HG03442 (cell line): ENCODE data around the gene MTCL1.

Source experiments
- ATAC-seq: cut with Tn5 transposase; IDR thresholded peaks from one replicate; pipeline ENCODE4 v1.9.1; 2021; ENCODE audit warnings: mild to moderate bottlenecking, moderate library complexity; ENCODE audit not compliant: unreplicated experiment

MTCL1 gene

DNA sequence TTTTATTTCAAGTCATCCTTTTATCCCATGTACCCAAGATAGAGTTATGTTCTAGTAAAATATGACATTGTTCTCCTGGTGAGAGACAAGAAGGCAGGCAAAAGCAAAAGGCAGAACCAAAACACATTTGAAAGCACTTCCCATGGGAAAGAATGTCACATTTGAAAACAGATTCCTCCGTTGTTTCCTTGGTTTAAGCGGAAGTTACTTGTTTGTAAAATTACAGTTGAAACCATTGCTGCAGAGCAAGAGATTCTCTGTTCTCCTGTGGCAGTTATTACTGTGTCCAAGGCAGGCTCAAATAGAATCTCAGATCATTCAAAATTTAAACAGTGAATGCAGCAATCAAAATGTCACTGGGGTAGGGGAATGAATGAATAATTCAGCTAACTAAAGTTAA lies 149.6 kb downstream of the MTCL1 start:
- no peak for ATAC-seq

DNA sequence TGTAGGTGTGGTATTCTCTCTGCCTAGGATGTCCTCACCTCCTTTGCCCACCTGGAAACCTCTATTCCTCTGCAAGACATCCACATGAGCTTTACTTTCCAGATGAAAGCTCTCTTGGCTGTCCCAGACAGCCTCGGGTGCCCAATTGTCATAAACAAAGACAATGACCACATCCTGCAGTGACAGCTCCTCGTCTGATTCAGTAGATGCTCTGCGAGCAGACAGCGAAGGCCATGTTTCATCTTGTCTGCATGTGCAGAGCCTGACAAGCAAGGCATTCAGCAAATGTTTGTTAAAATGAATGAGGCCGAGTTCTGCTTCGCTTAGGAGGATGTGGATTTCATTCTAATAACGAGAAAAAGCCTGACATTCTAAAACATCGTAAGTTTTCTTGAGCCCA lies 150.9 kb downstream of the MTCL1 start:
- ATAC-seq = no peak

DNA sequence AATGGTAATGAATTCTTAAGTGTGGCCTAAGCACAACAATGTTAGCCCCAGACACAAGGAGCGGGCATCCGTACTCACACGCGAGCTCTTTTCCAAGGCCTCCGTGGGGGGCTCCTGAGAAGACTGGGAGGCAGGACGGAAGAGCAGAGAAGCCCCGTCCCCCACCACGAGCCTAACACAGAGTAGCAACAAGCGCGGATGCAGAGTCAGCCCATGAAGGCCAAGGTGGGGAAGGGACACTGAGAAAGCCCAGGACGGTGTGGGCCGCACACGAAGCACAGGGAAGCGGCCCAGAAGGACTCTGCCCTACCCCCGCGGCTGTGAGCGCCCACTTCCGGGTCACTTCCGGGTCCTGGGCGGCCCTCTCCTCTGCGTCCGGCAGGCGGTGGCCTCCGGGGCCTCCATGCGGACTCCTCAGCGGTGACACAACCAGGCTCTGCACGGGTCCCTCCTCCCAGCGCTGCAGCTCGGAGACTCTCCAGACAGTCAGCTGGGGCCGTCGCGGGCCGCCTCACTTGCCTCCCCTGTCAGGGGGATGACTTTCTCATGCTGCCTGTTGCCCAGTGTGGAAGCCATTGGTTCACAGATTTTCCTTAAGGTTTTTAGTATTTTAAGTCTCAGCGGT lies 151.5 kb downstream of the MTCL1 start:
- no peak for ATAC-seq

DNA sequence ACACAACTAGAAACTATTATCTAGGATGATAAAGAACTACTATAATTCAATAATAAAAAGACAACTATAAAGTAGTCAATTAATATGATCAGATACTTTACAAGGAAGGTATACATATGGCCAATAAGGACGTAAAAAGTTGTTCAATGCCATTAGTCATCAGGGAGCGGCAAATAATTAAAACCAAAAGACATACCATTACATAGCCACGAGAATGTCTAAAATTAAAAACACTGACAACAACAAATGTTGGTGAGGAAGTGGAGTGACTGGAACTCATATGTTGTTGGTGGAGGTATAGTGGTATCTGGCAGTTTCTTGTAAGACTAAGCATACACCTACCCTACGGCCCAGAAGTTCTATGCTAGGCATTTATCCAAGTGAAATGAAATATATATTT lies 152.4 kb downstream of the MTCL1 start:
- ATAC-seq = no peak

DNA sequence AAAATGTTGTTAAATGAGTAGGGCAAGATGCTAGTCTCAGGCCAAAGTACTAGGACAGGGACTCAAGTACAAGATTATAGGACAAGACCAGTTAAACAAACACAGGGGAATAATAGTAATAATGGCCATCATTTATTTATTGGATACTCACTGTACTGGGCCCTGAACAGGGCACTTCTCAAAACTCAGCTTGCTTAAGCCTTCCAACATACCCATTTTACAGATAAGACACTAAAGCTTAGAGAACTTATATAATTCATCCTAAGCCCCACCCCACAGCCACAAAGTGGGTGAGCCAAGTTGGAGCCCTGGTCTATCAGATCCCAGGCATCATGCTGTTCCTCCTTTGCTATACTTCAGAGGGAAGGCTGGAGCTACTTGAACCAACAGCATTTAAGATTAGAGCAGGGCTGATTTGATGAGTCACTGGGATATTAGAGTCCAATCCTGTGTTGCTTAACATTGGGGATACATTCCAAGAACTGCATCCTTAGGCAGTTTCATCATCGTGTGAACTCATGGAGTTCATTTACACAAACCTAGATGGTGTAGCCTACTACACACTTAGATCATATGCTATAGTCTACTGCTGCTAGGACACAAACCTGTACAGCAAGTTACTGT lies 153.6 kb downstream of the MTCL1 start:
- no peak for ATAC-seq

DNA sequence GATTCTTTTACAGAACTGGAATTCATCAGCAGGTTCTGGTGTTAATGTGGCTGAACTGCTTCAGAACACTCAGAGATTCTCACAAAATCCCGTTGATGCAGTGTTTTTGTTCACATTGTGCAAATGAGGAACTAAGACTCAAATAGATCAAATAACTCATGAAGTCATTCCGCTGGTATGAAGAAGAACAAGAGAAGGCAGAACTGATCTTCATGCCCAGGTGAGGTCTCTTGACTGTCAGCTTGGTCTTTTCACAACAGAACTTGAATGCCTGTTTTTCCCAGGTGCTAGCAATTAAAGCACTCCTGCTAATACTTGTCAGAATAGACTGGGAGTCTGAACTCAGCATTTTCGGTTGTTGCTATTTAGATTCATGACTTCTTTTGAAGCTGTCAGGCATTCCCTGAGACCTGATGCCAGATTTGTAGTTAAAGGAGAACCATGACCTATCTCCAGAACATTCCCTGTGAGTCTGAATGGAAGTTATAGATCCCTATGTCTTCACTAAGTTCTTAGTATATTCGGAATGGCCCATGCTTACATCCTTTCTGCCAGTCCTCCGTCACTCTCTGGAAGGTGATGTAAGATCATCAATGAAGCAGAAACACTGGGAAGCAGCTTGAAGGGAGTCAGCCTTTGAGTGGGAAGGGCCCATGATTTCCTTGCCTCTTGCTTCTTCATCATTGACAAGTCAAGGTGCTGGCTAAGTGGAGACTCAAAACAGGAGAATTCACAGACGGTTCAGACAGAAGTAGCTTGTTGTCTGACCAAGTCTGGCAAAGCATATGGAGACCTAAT lies 155.7 kb downstream of the MTCL1 start:
- ATAC-seq = no peak

DNA sequence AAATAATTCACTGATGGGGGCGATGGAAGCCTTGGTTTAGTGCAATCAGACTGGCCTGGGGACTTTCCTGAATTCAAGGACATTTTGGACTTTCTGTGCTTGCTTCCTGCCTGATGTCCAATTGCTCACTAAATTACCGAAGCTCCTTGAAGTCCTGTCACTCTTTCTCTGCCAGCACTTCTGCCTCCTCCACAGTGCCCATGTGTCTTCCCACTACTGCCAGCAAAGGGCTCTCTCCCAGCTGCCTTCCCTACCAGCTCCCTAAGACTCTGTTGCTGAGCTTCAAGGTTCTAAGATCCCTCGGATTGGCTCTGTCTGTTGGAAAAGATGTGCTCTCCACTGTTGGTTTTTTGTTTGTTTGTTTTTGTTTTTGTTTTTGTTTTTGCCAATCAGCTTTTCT lies 158.1 kb downstream of the MTCL1 start:
- ATAC-seq = no peak

- ATAC-seq = no peak
These were observed 160.6 kb downstream of the MTCL1 start for GRCh38 chr18:8865934-8866333.

- no peak for ATAC-seq
These were observed 161.3 kb downstream of the MTCL1 start for GRCh38 chr18:8866679-8867078.

GRCh38 chr18:8868276-8868675 lies 162.9 kb downstream of the MTCL1 start:
- no peak for ATAC-seq

- no peak for ATAC-seq
These were observed 163.5 kb downstream of the MTCL1 start for GRCh38 chr18:8868779-8869415.

GRCh38 chr18:8869696-8870095 lies 164.3 kb downstream of the MTCL1 start:
- no peak for ATAC-seq

DNA sequence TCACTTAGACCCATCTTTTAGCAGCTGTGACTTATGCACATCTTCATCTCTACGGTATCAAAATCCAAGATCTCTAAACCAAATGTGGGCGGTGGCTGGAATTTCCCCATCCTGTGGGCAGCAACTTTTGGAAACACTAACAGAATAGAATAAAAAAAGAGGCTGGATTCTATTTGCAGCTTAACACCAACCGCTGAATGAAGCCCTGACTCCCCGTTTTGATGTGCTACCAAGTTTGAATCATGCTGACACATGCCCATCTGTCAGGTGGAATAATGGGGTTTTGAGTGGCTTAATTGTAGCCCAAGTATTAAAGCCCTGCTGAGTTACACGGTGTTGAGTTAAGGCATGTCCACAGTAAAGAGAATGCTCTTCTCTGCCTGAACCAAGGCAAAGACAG lies 165.2 kb downstream of the MTCL1 start:
- ATAC-seq = no peak

DNA sequence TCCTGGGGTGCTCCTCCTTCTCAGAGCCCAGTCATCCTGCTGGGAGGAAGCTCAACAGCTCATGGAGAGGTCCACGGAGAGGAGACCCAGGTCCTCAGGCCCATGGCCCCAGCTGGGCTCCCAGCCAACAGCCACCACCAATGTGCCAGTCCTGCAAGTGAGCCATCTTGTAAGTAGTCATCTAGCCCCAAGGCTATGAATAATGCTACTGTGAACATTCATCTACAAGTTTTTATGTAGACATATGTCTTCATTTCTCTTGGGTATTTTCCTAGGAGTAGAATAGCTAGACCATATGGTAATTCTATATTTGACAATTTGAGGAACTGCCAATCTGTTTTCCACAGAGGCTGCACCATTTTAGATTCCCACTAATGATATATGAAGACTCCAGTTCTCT lies 166.1 kb downstream of the MTCL1 start:
- no peak for ATAC-seq

- ATAC-seq = no peak
These were observed 169.5 kb downstream of the MTCL1 start for GRCh38 chr18:8874872-8875271.

- ATAC-seq = no peak
These were observed 171.5 kb downstream of the MTCL1 start for GRCh38 chr18:8876887-8877286.

DNA sequence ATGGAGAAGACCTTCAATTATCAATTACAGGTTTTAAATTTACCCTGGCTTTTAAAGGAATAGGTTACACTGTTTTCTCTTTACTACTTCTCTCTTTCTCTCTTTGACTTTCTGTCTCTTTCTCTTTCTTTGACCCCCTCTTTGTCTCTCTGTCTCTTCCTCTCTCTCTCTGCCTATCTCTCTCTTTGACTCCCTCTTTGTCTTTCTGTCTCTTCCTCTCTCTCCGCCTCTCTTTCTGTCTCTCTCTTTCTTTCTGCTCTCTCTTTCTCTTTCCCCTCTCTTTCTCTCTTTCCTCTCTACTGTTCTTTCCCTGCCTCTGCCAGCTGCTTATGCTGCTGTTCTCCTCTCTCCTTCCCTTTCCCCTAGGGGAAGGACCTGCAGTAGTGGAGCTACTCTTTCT lies 175.7 kb downstream of the MTCL1 start:
- no peak for ATAC-seq
